Smooth muscle cell (in vitro differentiated cells): ENCODE data around the gene TNFRSF12A. TPM values are rescaled to one million over a fixed set of nuclear protein-coding genes. Genes with fewer than 3 reads are reported as not detected.

Source experiments
- DNase-seq: peaks from one replicate; lab custom pipeline; 2025; ENCODE audit not compliant: unreplicated experiment; lab: John Stamatoyannopoulos, UW
- H2AFZ ChIP-seq: fragments of 200-600 bp; sonication (generic); 2 replicates; pipeline ENCODE4 v1.6.0; 2016; ENCODE audit warnings: antibody characterized with exemption, low read depth, mild to moderate bottlenecking
- H3F3A ChIP-seq: fragments of 200-600 bp; sonication (generic); 2 replicates; pipeline ENCODE4 v1.6.0; 2017; ENCODE audit warnings: antibody characterized with exemption, low read depth
- H3K27ac ChIP-seq: fragments of 200-600 bp; sonication (generic); 2 replicates; pipeline ENCODE4 v1.5.1; 2016; ENCODE audit warnings: low read depth, mild to moderate bottlenecking
- H3K27me3 ChIP-seq: fragments of 200-600 bp; sonication (generic); 2 replicates; pipeline ENCODE4 v1.6.1; 2016; ENCODE audit warnings: low read depth, mild to moderate bottlenecking
- H3K36me3 ChIP-seq: fragments of 200-600 bp; sonication (generic); 2 replicates; pipeline ENCODE4 v1.5.1; 2016; ENCODE audit warnings: low read depth
- H3K4me1 ChIP-seq: fragments of 200-600 bp; sonication (generic); 2 replicates; pipeline ENCODE4 v1.5.1; 2016; ENCODE audit warnings: low read depth
- H3K4me2 ChIP-seq: fragments of 200-600 bp; sonication (generic); 2 replicates; pipeline ENCODE4 v1.6.0; 2016; ENCODE audit warnings: mild to moderate bottlenecking
- H3K4me3 ChIP-seq: fragments of 200-600 bp; sonication (generic); 2 replicates; pipeline ENCODE4 v1.5.1; 2016; ENCODE audit warnings: mild to moderate bottlenecking
- H3K79me2 ChIP-seq: fragments of 200-600 bp; sonication (generic); 2 replicates; pipeline ENCODE4 v1.6.0; 2016; ENCODE audit warnings: low read depth, mild to moderate bottlenecking
- H3K9ac ChIP-seq: fragments of 200-600 bp; sonication (generic); 2 replicates; pipeline ENCODE4 v1.6.0; 2016; ENCODE audit warnings: low read depth
- H3K9me3 ChIP-seq: fragments of 200-600 bp; sonication (generic); replicated peaks from 2 replicates; pipeline ENCODE4 v1.5.1; 2016; ENCODE audit warnings: low read depth
- H4K20me1 ChIP-seq: fragments of 200-600 bp; sonication (generic); 2 replicates; pipeline ENCODE4 v1.6.0; 2016; ENCODE audit warnings: low read depth
- WGBS: methylation state at CpG from one replicate; pipeline ENCODE4 v1.1.7; 2016; ENCODE audit warnings: low lambda C conversion rate; 5-methylcytosine and 5-hydroxymethylcytosine counted together
- polyA plus RNA-seq: library from polyadenylated mRNA; unstranded; fragments of >200 nt; fragmentation: Nextera tagmentation; extraction: Ambion mirVana; gene quantifications from 2 replicates; pipeline ENCODE4 v1.2.1, GENCODE V29; 2016
- total RNA-seq: library from RNA; depleted of rRNA; stranded (reverse); fragments of >200 nt; gene quantifications from 2 replicates; pipeline ENCODE4 v1.2.3, GENCODE V29; 2014
- TF ChIP-seq, protein P1 (sequence below): fragments of 200-600 bp; sonication (generic); IDR thresholded peaks from 2 replicates; pipeline ENCODE4 v1.5.1; 2017; ENCODE audit warnings: borderline replicate concordance, mild to moderate bottlenecking, antibody characterized with exemption; ENCODE audit not compliant: insufficient read depth, poor library complexity, severe bottlenecking

Gene TNFRSF12A
- total and polyA plus RNA-seq, 2 experiments from 2014 or later, result 219 to 386 TPM

GRCh38 chr16:3035972-3036725 lies 16.0 kb downstream of the TNFRSF12A start:
- H3K9me3 ChIP-seq, result no peaks in the 10 kb centered on the region
- TF ChIP-seq, protein P1, sequence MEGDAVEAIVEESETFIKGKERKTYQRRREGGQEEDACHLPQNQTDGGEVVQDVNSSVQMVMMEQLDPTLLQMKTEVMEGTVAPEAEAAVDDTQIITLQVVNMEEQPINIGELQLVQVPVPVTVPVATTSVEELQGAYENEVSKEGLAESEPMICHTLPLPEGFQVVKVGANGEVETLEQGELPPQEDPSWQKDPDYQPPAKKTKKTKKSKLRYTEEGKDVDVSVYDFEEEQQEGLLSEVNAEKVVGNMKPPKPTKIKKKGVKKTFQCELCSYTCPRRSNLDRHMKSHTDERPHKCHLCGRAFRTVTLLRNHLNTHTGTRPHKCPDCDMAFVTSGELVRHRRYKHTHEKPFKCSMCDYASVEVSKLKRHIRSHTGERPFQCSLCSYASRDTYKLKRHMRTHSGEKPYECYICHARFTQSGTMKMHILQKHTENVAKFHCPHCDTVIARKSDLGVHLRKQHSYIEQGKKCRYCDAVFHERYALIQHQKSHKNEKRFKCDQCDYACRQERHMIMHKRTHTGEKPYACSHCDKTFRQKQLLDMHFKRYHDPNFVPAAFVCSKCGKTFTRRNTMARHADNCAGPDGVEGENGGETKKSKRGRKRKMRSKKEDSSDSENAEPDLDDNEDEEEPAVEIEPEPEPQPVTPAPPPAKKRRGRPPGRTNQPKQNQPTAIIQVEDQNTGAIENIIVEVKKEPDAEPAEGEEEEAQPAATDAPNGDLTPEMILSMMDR, result no peak
- peaks cover 68% of the 10 kb centered on the region for H3K27me3 ChIP-seq
- H4K20me1 ChIP-seq, result no peaks in the 10 kb centered on the region
- no peak overlapping the region for H3K9ac ChIP-seq
- no peaks in the 10 kb centered on the region for H3F3A ChIP-seq
- peaks cover 4% of the 10 kb centered on the region for H3K4me1 ChIP-seq
- peak overlapping the region; percentile 41 for H3K4me3 ChIP-seq
- no peak overlapping the region for H3K27ac ChIP-seq
- peak overlapping the region; percentile 70 for H3K4me2 ChIP-seq
- WGBS, result 12% methylated on average over 14 of the region's 40 CpGs
- no peak for DNase-seq
- H3K36me3 ChIP-seq, result no peaks in the 10 kb centered on the region
- H2AFZ ChIP-seq, result no peak overlapping the region
- H3K79me2 ChIP-seq, result no peaks in the 10 kb centered on the region

DNA sequence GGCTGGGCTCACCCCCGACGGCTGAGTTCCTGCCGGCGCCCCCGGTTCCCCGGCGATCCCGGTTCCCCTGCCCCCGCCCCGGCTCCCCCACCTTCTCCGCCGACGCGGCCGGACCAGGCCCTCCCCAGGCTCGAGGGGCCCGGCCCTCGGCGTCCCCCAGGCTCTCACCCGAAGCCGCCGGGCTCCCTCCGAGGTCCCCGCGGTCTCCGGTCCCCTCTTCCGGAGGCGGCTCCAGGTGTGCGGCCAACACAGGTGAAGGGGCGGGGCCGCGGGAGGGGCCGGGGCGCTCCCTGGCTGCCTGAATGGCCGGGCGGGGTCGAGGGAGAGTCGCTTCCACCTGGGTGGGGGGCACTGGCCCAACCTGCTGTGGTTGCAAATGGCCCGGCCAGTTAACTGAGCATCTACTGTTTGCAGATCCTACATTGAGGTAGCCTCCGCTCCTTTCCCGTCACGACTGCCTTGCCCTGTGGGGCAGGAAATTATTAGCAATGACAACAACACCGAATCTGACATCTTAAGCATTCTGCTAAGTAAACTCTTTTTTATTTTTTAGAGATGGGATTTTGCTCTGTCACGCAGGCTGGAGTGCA lies 16.7 kb downstream of the TNFRSF12A start, which contains the start of gene BICDL2:
TSS of gene BICDL2 (minus strand) at position 219 of the 590 bp plus-strand sequence. CDS start 1,448 bp downstream, outside the sequence.
- Histone ChIP-seq H3K4me3 (peak within 1 kb of the TSS; percentile 41), H3K36me3 (no peaks in the 10 kb centered on the region), H3K27me3 (peaks cover 67% of the 10 kb centered on the region), H3K4me2 (peak within 1 kb of the TSS; percentile 70), H3K4me1 (no peaks in the 10 kb centered on the region), H2AFZ (no peak within 1 kb of the TSS), H3F3A (no peaks in the 10 kb centered on the region), H4K20me1 (no peaks in the 10 kb centered on the region), H3K9ac (no peak within 1 kb of the TSS), H3K9me3 (no peaks in the 10 kb centered on the region), H3K79me2 (no peaks in the 10 kb centered on the region), H3K27ac (no peak within 1 kb of the TSS)
- WGBS, result 25% methylated on average over 11 of the region's 44 CpGs
- TF ChIP-seq, protein P1, result no peak
- no peak for DNase-seq

- no peaks in the 10 kb centered on the region for H4K20me1 ChIP-seq
- no peaks in the 10 kb centered on the region for H3K36me3 ChIP-seq
- no peaks in the 10 kb centered on the region for H3K9me3 ChIP-seq
- TF ChIP-seq, protein P1, result no peak
- H2AFZ ChIP-seq, result no peak overlapping the region
- no peaks in the 10 kb centered on the region for H3F3A ChIP-seq
- H3K4me1 ChIP-seq, result no peaks in the 10 kb centered on the region
- peaks cover 63% of the 10 kb centered on the region for H3K27me3 ChIP-seq
- H3K9ac ChIP-seq, result no peak overlapping the region
- DNase-seq, result no peak
- no peak overlapping the region for H3K4me3 ChIP-seq
- H3K4me2 ChIP-seq, result no peak overlapping the region
- WGBS, result 60% methylated on average over 11 of the region's 11 CpGs
- H3K79me2 ChIP-seq, result no peaks in the 10 kb centered on the region
- H3K27ac ChIP-seq, result no peak overlapping the region
Observed at GRCh38 chr16:3038256-3038655, 18.1 kb downstream of the TNFRSF12A start.
